H9 (cell line): Measurements from ENCODE around the gene RABL6. TPM values are rescaled to one million over a fixed set of nuclear protein-coding genes. Genes with fewer than 3 reads are reported as not detected.

Source experiments
- DNase-seq: peaks from one replicate; pipeline ENCODE4 v3.0.0-alpha.2; 2017
- H2AFZ ChIP-seq: one replicate; pipeline ENCODE4 v1.6.1; 2013; ENCODE audit warnings: mild to moderate bottlenecking, low read length, control low read depth, moderate library complexity
- H2AK5ac ChIP-seq: 2 replicates; pipeline ENCODE4 v1.6.1; 2013; ENCODE audit warnings: low read length, control low read depth, mixed read lengths; ENCODE audit not compliant: insufficient read length
- H2BK120ac ChIP-seq: one replicate; pipeline ENCODE4 v1.6.1; 2013; ENCODE audit warnings: low read depth, mild to moderate bottlenecking, low read length, control low read depth, inconsistent platforms; ENCODE audit not compliant: poor library complexity, severe bottlenecking
- H2BK12ac ChIP-seq: 2 replicates; pipeline ENCODE4 v1.6.1; 2013; ENCODE audit warnings: low read length, control low read depth, mixed read lengths, low read depth; ENCODE audit not compliant: insufficient read length
- H2BK15ac ChIP-seq: 2 replicates; pipeline ENCODE4 v1.6.1; 2013; ENCODE audit warnings: low read depth, low read length, control low read depth
- H2BK20ac ChIP-seq: one replicate; pipeline ENCODE4 v1.6.1; 2013; ENCODE audit warnings: low read depth, mild to moderate bottlenecking, low read length, control low read depth, inconsistent platforms; ENCODE audit not compliant: poor library complexity, severe bottlenecking
- H2BK5ac ChIP-seq: 2 replicates; pipeline ENCODE4 v1.6.1; 2013; ENCODE audit warnings: low read length, control low read depth, mixed read lengths; ENCODE audit not compliant: insufficient read length
- H3K14ac ChIP-seq: 2 replicates; pipeline ENCODE4 v1.6.1; 2013; ENCODE audit warnings: low read length, control low read depth; ENCODE audit not compliant: insufficient read depth
- H3K18ac ChIP-seq: 2 replicates; pipeline ENCODE4 v1.6.1; 2013; ENCODE audit warnings: low read depth, mild to moderate bottlenecking, mixed read lengths, low read length, control low read depth; ENCODE audit not compliant: insufficient read length
- H3K23ac ChIP-seq: 2 replicates; pipeline ENCODE4 v1.6.1; 2013; ENCODE audit warnings: low read length, control low read depth, mixed read lengths, low read depth; ENCODE audit not compliant: insufficient read length
- H3K23me2 ChIP-seq: 2 replicates; pipeline ENCODE4 v1.6.1; 2013; ENCODE audit warnings: low read depth, mild to moderate bottlenecking, mixed read lengths, low read length, control low read depth; ENCODE audit not compliant: insufficient read length, poor library complexity, severe bottlenecking
- H3K27ac ChIP-seq: 2 replicates; pipeline ENCODE4 v1.5.1; 2013; ENCODE audit warnings: low read length, control low read depth, mixed read lengths, low read depth; ENCODE audit not compliant: insufficient read length
- H3K27me3 ChIP-seq: 2 replicates; pipeline ENCODE4 v1.6.1; 2013; ENCODE audit warnings: low read length, control low read depth, inconsistent platforms; ENCODE audit not compliant: insufficient read depth
- H3K4ac ChIP-seq: 2 replicates; pipeline ENCODE4 v1.6.1; 2013; ENCODE audit warnings: low read depth, mild to moderate bottlenecking, control low read depth, inconsistent platforms, low read length, moderate library complexity
- H3K4me1 ChIP-seq: 2 replicates; pipeline ENCODE4 v1.6.1; 2013; ENCODE audit warnings: low read length, control low read depth, inconsistent platforms; ENCODE audit not compliant: insufficient read depth
- H3K4me2 ChIP-seq: 2 replicates; pipeline ENCODE4 v1.6.1; 2013; ENCODE audit warnings: low read length, control low read depth, mixed read lengths; ENCODE audit not compliant: insufficient read length, insufficient read depth
- H3K56ac ChIP-seq: 2 replicates; pipeline ENCODE4 v1.6.1; 2013; ENCODE audit warnings: low read depth, mild to moderate bottlenecking, mixed read lengths, low read length, control low read depth; ENCODE audit not compliant: insufficient read length
- H3K79me1 ChIP-seq: 2 replicates; pipeline ENCODE4 v1.6.1; 2013; ENCODE audit warnings: low read depth, mild to moderate bottlenecking, moderate library complexity, low read length, control low read depth, inconsistent platforms; ENCODE audit not compliant: insufficient read depth, poor library complexity, severe bottlenecking
- H3K79me2 ChIP-seq: 2 replicates; pipeline ENCODE4 v1.6.1; 2013; ENCODE audit warnings: low read length, control low read depth, inconsistent platforms; ENCODE audit not compliant: insufficient read depth
- H3K9ac ChIP-seq: 2 replicates; pipeline ENCODE4 v1.6.1; 2013; ENCODE audit warnings: low read length, control low read depth, mixed read lengths; ENCODE audit not compliant: insufficient read length; ENCODE audit errors: extremely low read depth
- H3K9me3 ChIP-seq: one replicate; pipeline ENCODE4 v1.6.1; 2013; ENCODE audit warnings: low read depth, low read length, inconsistent platforms; ENCODE audit not compliant: control insufficient read depth
- H3T11ph ChIP-seq: one replicate; pipeline ENCODE4 v1.6.1; 2013; ENCODE audit warnings: mild to moderate bottlenecking, low read length, control low read depth, inconsistent platforms
- H4K20me1 ChIP-seq: one replicate; pipeline ENCODE4 v1.6.1; 2013; ENCODE audit not compliant: control insufficient read depth, insufficient read length, insufficient read depth
- H4K5ac ChIP-seq: 2 replicates; pipeline ENCODE4 v1.6.1; 2013; ENCODE audit warnings: low read depth, mild to moderate bottlenecking, mixed read lengths, low read length, control low read depth; ENCODE audit not compliant: insufficient read length
- H4K8ac ChIP-seq: replicated peaks from 2 replicates; pipeline ENCODE4 v1.6.1; 2013; ENCODE audit warnings: low read length, control low read depth, mixed read lengths, low read depth; ENCODE audit not compliant: insufficient read length
- H4K91ac ChIP-seq: 2 replicates; pipeline ENCODE4 v1.6.1; 2013; ENCODE audit warnings: low read depth, mild to moderate bottlenecking, moderate library complexity, mixed read lengths, low read length, control low read depth; ENCODE audit not compliant: insufficient read length
- H3K27ac Mint-ChIP-seq, 3 experiments: 2 replicates in 2 of 3; 3 replicates in 1 of 3; pipeline ENCODE4 v1.8.0; 2020 to 2021; ENCODE audit warnings: mixed read lengths in 3 of 3, mild to moderate bottlenecking in 1 of 3, moderate library complexity in 1 of 3
- H3K27me3 Mint-ChIP-seq: 2 replicates; pipeline ENCODE4 v1.8.0; 2021; ENCODE audit warnings: low read depth, mild to moderate bottlenecking, moderate library complexity, mixed read lengths
- H3K36me3 Mint-ChIP-seq, 3 experiments: 2 replicates in 2 of 3; 3 replicates in 1 of 3; pipeline ENCODE4 v1.8.0; 2020 to 2021; ENCODE audit warnings: low read depth in 3 of 3, mixed read lengths in 3 of 3; ENCODE audit not compliant: insufficient read depth in 1 of 3
- H3K4me1 Mint-ChIP-seq, 2 experiments: 2 replicates each; pipeline ENCODE4 v1.8.0; 2020; ENCODE audit warnings: mixed read lengths in 2 of 2
- H3K4me3 Mint-ChIP-seq, 2 experiments: 2 replicates in 1 of 2; 3 replicates in 1 of 2; pipeline ENCODE4 v1.8.0; 2020 to 2021; ENCODE audit warnings: mild to moderate bottlenecking in 2 of 2, mixed read lengths in 2 of 2, moderate library complexity in 1 of 2
- H3K9me3 Mint-ChIP-seq, 2 experiments: 2 replicates in 1 of 2; 3 replicates in 1 of 2; pipeline ENCODE4 v1.8.0; 2020; ENCODE audit warnings: mild to moderate bottlenecking in 2 of 2, mixed read lengths in 2 of 2, moderate library complexity in 1 of 2
- CTCF ChIP-seq: fragments of 200-600 bp; sonication (generic); conservative IDR thresholded peaks from 3 replicates; pipeline ENCODE4 v1.8.0; 2021; ENCODE audit warnings: antibody characterized with exemption, mild to moderate bottlenecking
- WGBS: extraction: QIAGEN DNeasy Blood & Tissue Kit; methylation state at CpG from one replicate; pipeline ENCODE4 v1.1.7; 2013; ENCODE audit warnings: missing lambda C conversion rate, low lambda C conversion rate, mixed read lengths; ENCODE audit not compliant: insufficient read length; ENCODE audit errors: extremely low coverage; 5-methylcytosine and 5-hydroxymethylcytosine counted together
- total RNA-seq: library from RNA; stranded (reverse); gene quantifications from 2 replicates; pipeline ENCODE4 v1.2.1, GENCODE V29; 2021

The RABL6 gene
- total RNA-seq, 1 experiment from 2014 or later = 108 TPM

- no CpG with 5 or more reads among the region's 102 CpGs for WGBS
- no peaks in the 10 kb centered on the region for H3K79me1 ChIP-seq
- Mint-ChIP-seq H3K36me3 (peaks cover 0 to 6% (median 2%) of the 10 kb centered on the region in 3 experiments; a peak in 4 of 7 replicates), H3K27ac (no peak overlapping the region), H3K4me1 (peaks cover 13 to 24% of the 10 kb centered on the region in 2 experiments), H3K9me3 (no peaks in the 10 kb centered on the region), H3K4me3 (peak overlapping the region in 1 of 2 experiments; percentile 36; a peak in 2 of 5 replicates), H3K27me3 (peaks cover 6% of the 10 kb centered on the region; the same call in 1 of the 2 replicates)
- H4K5ac ChIP-seq = no peak overlapping the region
- H2BK15ac ChIP-seq = no peak overlapping the region
- no peak overlapping the region for H2BK5ac ChIP-seq
- no peak overlapping the region for H3T11ph ChIP-seq
- no peak overlapping the region for H2AFZ ChIP-seq
- H4K8ac ChIP-seq = no peak overlapping the region
- TF ChIP-seq CTCF = no peak
- H3K4me1 ChIP-seq = no peaks in the 10 kb centered on the region; the same call in 1 of the 2 replicates
- H3K23ac ChIP-seq = no peak overlapping the region
- peaks cover 8% of the 10 kb centered on the region for H3K23me2 ChIP-seq
- no peak overlapping the region for H3K4ac ChIP-seq
- H3K79me2 ChIP-seq = no peaks in the 10 kb centered on the region
- no peak overlapping the region for H3K4me2 ChIP-seq
- H3K14ac ChIP-seq = no peak overlapping the region
- peak; percentile 48 for DNase-seq
- no peaks in the 10 kb centered on the region for H3K9me3 ChIP-seq
- H2BK12ac ChIP-seq = no peak overlapping the region
- H2AK5ac ChIP-seq = no peak overlapping the region
- H4K20me1 ChIP-seq = no peaks in the 10 kb centered on the region
- no peak overlapping the region for H3K27ac ChIP-seq
- H3K18ac ChIP-seq = no peak overlapping the region
- H2BK20ac ChIP-seq = no peak overlapping the region
- no peak overlapping the region for H2BK120ac ChIP-seq
- no peak overlapping the region for H3K9ac ChIP-seq
- no peak overlapping the region for H3K56ac ChIP-seq
- no peak overlapping the region for H4K91ac ChIP-seq
- H3K27me3 ChIP-seq = no peaks in the 10 kb centered on the region
These were observed 37.9 kb downstream of the RABL6 start for GRCh38 chr9:136845465-136846260.
